HS-5 (cell line): ENCODE results near the gene ILDR1.
"Not testable (repeated sequence)": the region's sequence is repeated elsewhere in the genome, so short reads cannot be mapped to it uniquely, and the experiment has no call there.

ENCODE experiments used
- DNase-seq: peaks from one replicate; pipeline ENCODE4 v3.0.0-alpha.2; 2012; ENCODE audit warnings: low read depth

The ILDR1 gene

GRCh38 chr3:121942116-121942786, 79.8 kb downstream of the ILDR1 start:
- DNase-seq = no peak

GRCh38 chr3:121941592-121941991, 80.5 kb downstream of the ILDR1 start:
- no peak for DNase-seq

- DNase-seq = not testable (repeated sequence)
Measured at GRCh38 chr3:121938141-121938855, 83.7 kb downstream of the ILDR1 start.
